Measurements from ENCODE around the gene DCTPP1.

Gene DCTPP1

DNA sequence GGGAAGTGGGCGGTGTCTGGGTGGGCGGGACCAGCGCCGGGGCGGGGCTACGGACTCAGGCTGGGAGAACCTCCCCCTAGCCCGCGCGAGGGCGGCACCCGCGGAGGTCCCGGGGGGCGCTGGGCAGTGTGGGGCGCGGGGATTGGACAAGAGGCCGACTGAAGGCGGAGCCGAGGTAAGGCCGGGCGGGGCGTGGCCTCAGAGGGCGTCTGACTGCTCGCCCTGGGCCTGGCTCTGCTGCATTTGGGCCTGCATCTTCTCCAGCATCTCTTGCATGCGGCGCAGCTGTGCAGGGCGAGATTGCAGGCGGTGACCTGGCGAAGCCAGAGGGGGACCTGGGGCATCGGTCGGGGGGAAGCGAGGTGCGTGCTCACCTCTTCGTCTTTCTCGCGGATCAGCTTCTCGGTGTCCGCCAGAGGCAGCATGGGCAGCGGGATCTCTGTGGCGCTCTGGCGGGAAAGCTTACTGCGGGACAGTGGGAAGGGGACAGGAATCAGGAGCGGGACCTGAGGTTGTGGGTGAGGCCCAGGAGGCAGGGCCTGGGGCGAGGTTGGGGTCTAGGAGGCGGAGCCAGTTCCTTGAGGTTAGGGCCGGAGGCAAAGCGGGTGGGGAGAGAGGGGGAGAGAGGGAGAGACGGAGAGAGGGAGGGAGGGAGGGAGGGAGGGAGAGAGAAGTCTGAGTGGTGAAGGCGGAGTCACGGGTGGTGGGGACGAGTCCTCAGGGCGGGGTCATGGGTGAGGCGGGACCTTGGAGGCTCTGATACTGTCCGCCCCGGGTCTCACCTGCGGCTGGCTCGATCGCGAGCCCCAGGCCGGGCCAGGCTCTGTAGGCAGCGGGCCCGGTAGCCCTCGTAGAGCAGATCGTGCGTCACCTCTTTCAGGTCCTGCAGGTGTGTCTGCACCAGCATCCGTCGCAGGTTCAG is 51.3 kb downstream of the DCTPP1 start:
- Histone ChIP-seq H3K79me2 (ENCODE audit: low read length) (peaks cover 36% of the 10 kb centered on the region), H3K9ac (ENCODE audit: low read length) (peak overlapping the region; percentile 93), H3K4me3 (ENCODE audit: low read length) (peak overlapping the region; percentile 85), H3K36me3 (replicated peaks; ENCODE audit: insufficient read depth, low read length) (no peaks in the 10 kb centered on the region), H3K27me3 (replicated peaks; ENCODE audit: insufficient read depth, low read length) (no peaks in the 10 kb centered on the region), H2AFZ (ENCODE audit: low read length) (peak overlapping the region; percentile 43; the same call in 1 of the 2 replicates), H3K4me1 (ENCODE audit: low read length) (peaks cover 34% of the 10 kb centered on the region), H3K9me3 (replicated peaks; ENCODE audit: insufficient read depth, low read length) (no peaks in the 10 kb centered on the region), H3K4me2 (ENCODE audit: low read depth, low read length) (peak overlapping the region; percentile 95), H4K20me1 (ENCODE audit: insufficient read depth, low read length) (no peaks in the 10 kb centered on the region), H3K27ac (ENCODE audit: low read length) (peak overlapping the region; percentile 98), H3K9me2 (replicated peaks; ENCODE audit: insufficient read depth, low read length) (no peaks in the 10 kb centered on the region), H3F3A (ENCODE audit: insufficient read depth, low read length) (peaks cover 35% of the 10 kb centered on the region)
- TF ChIP-seq EZH2 (optimal IDR thresholded peaks at IDR 0.05; ENCODE audit: low read depth, low read length) = no peak
- TF ChIP-seq EZH2phosphoT487 (IDR thresholded peaks at IDR 0.05; ENCODE audit: low read length) = no peak
- TF ChIP-seq, protein P1, sequence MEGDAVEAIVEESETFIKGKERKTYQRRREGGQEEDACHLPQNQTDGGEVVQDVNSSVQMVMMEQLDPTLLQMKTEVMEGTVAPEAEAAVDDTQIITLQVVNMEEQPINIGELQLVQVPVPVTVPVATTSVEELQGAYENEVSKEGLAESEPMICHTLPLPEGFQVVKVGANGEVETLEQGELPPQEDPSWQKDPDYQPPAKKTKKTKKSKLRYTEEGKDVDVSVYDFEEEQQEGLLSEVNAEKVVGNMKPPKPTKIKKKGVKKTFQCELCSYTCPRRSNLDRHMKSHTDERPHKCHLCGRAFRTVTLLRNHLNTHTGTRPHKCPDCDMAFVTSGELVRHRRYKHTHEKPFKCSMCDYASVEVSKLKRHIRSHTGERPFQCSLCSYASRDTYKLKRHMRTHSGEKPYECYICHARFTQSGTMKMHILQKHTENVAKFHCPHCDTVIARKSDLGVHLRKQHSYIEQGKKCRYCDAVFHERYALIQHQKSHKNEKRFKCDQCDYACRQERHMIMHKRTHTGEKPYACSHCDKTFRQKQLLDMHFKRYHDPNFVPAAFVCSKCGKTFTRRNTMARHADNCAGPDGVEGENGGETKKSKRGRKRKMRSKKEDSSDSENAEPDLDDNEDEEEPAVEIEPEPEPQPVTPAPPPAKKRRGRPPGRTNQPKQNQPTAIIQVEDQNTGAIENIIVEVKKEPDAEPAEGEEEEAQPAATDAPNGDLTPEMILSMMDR (IDR thresholded peaks at IDR 0.05; ENCODE audit: low read length) = no peak; the same call in 1 of the 2 replicates
- peak; percentile 98 for DNase-seq

DNA sequence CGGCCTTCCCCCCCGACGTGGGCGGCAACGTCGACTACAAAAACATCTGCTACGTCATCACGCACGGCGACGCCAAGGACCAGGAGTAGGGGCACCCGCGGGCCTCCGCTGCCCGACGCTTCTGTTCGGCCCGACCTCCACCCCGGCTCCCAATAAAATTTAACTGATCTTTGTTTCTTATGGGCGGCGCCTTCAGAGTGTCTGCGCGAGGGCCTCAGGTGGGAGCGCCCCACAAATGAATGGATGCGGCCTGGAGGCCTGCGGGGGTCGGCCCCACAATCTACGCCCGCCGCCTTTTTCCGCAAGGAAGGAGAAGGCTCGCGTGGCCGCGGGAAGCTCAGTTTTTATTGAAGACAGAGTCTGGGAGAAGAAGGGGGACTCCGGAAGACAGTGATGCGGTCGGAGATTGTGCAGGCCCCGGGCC is 52.0 kb downstream of the DCTPP1 start:
- no peaks in the 10 kb centered on the region for H3K36me3 ChIP-seq (replicated peaks; ENCODE audit: insufficient read depth, low read length)
- H3K9me3 ChIP-seq (replicated peaks; ENCODE audit: insufficient read depth, low read length) = no peaks in the 10 kb centered on the region
- H3K4me3 ChIP-seq (ENCODE audit: low read length) = peak overlapping the region; percentile 68
- peak overlapping the region; percentile 85 for H2AFZ ChIP-seq (ENCODE audit: low read length)
- no peaks in the 10 kb centered on the region for H4K20me1 ChIP-seq (ENCODE audit: insufficient read depth, low read length)
- peaks cover 36% of the 10 kb centered on the region for H3K79me2 ChIP-seq (ENCODE audit: low read length)
- H3F3A ChIP-seq (ENCODE audit: insufficient read depth, low read length) = peaks cover 35% of the 10 kb centered on the region
- peak overlapping the region; percentile 93 for H3K9ac ChIP-seq (ENCODE audit: low read length)
- H3K4me1 ChIP-seq (ENCODE audit: low read length) = peaks cover 32% of the 10 kb centered on the region
- peak overlapping the region; percentile 95 for H3K4me2 ChIP-seq (ENCODE audit: low read depth, low read length)
- H3K27ac ChIP-seq (ENCODE audit: low read length) = peak overlapping the region; percentile 98
- H3K9me2 ChIP-seq (replicated peaks; ENCODE audit: insufficient read depth, low read length) = no peaks in the 10 kb centered on the region
- H3K27me3 ChIP-seq (replicated peaks; ENCODE audit: insufficient read depth, low read length) = no peaks in the 10 kb centered on the region
- DNase-seq = peak; percentile 63
- no peak for TF ChIP-seq EZH2phosphoT487 (IDR thresholded peaks at IDR 0.05; ENCODE audit: low read length)
- TF ChIP-seq EZH2 (optimal IDR thresholded peaks at IDR 0.05; ENCODE audit: low read depth, low read length) = no peak
- TF ChIP-seq, protein P1 (IDR thresholded peaks at IDR 0.05; ENCODE audit: low read length) = no peak

DNA sequence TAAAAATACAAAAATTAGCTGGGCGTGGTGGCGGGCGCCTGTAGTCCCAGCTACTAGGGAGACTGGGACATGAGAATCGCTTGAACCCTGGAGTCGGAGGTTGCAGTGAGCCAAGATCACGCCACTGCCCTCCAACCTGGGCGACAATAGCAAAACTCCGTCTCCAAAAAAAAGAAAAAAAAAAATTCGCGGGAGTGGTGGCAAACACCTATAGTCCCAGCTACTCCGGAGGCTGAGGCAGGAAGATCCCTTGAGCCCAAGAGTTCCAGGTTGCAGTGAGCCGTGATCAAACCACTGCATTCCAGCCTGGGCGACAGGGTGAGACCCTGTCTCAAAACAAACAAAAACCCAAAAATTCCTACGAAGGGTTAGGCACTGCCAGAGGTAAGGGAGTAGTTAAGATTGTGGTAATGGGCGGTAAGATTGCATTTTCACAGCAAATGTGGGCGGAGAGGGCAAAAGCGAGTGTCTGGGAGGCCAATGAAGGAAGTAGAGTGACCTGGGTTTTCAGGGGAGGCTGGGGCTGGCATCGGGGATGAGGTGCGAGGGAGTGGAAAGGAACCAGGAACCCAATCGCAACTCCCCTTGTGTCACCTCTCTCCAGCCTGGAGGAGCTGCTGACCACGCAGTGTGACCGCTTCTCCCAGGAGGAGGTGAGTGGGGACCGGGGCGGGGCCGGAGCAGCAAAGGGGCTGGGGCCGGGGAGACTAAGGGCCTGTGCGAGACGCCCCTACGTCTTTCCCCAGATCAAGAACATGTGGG is 52.6 kb downstream of the DCTPP1 start:
- Histone ChIP-seq H3K27me3 (replicated peaks; ENCODE audit: insufficient read depth, low read length) (no peaks in the 10 kb centered on the region), H3F3A (ENCODE audit: insufficient read depth, low read length) (peaks cover 35% of the 10 kb centered on the region), H3K9me3 (replicated peaks; ENCODE audit: insufficient read depth, low read length) (no peaks in the 10 kb centered on the region), H2AFZ (ENCODE audit: low read length) (peak overlapping the region; percentile 85), H3K36me3 (replicated peaks; ENCODE audit: insufficient read depth, low read length) (no peaks in the 10 kb centered on the region), H3K4me2 (ENCODE audit: low read depth, low read length) (peak overlapping the region; percentile 95), H3K27ac (ENCODE audit: low read length) (peak overlapping the region; percentile 98), H4K20me1 (ENCODE audit: insufficient read depth, low read length) (no peaks in the 10 kb centered on the region), H3K79me2 (ENCODE audit: low read length) (peaks cover 32% of the 10 kb centered on the region), H3K9ac (ENCODE audit: low read length) (peak overlapping the region; percentile 93), H3K4me1 (ENCODE audit: low read length) (peaks cover 28% of the 10 kb centered on the region), H3K9me2 (replicated peaks; ENCODE audit: insufficient read depth, low read length) (no peaks in the 10 kb centered on the region), H3K4me3 (ENCODE audit: low read length) (peak overlapping the region; percentile 68)
- no peak for DNase-seq
- TF ChIP-seq, protein P1 (IDR thresholded peaks at IDR 0.05; ENCODE audit: low read length) = no peak
- TF ChIP-seq EZH2phosphoT487 (IDR thresholded peaks at IDR 0.05; ENCODE audit: low read length) = no peak
- no peak for TF ChIP-seq EZH2 (optimal IDR thresholded peaks at IDR 0.05; ENCODE audit: low read depth, low read length)
